ENCODE results near the gene LRRC1. TPM values are rescaled to one million over a fixed set of nuclear protein-coding genes. Genes with fewer than 3 reads are reported as not detected.

The LRRC1 gene
- polyA plus RNA-seq, 1 donor (not counting 4 experiments of a cell fraction or from before 2014, with no cell fraction given), result 19.7 TPM

DNA sequence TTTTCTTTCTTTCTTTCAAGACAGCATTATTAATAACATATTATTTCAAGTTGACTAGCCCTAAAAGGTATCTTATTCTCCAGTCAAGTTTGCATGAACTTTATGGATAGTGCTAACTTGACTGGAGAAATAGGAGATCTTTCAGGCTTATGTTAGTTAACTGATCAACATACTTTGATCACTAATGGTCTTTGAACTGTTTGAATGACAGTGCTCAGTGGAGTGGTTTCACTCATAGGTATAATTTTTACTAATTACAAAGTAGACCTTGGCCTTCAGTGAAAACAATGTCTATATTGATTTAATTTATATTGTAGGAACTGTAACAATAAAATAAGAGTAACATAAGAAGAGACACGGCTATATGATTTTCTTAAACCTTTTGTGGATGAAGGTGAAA is 8.0 kb upstream of the LRRC1 start:
- TF ChIP-seq EZH2 (IDR thresholded peaks at IDR 0.05; ENCODE audit: low read length) (no peak), CTCF (optimal IDR thresholded peaks at IDR 0.05 in 1 of 3, IDR thresholded peaks at IDR 0.05 in 1 of 3, conservative IDR thresholded peaks at IDR 0.05 in 1 of 3; ENCODE audit: extremely low read depth in 1 of 3, insufficient read depth in 2 of 3, low read length in 3 of 3) (no peak)
- no peak for FAIRE-seq
- dilution Hi-C loops (cut with MboI; ENCODE audit: extremely low pct_ligation_motif_present, low sequenced_read_pairs), result no loop called here
- no peak overlapping the region for H3K4me2 ChIP-seq (ENCODE audit: control insufficient read depth, extremely low read depth, insufficient read depth, low read depth, low read length)
- DNase-seq (ENCODE audit: low read depth, low spot score), result no peak
- H3K79me2 ChIP-seq (ENCODE audit: control insufficient read depth, insufficient read depth, low read length), result peaks cover 1% of the 10 kb centered on the region
- no peak overlapping the region for H3K27ac ChIP-seq (ENCODE audit: control insufficient read depth, insufficient read depth, low read length)
- no peak overlapping the region for H2AFZ ChIP-seq (ENCODE audit: control insufficient read depth, low read length)
- no peak overlapping the region for H3K9ac ChIP-seq (ENCODE audit: control insufficient read depth, extremely low read depth, insufficient read depth, low read length)
- no peaks in the 10 kb centered on the region for H4K20me1 ChIP-seq (ENCODE audit: control insufficient read depth, extremely low read depth, insufficient read depth, low read length)
- peaks cover 2% of the 10 kb centered on the region for H3K4me1 ChIP-seq (ENCODE audit: control insufficient read depth, extremely low read depth, insufficient read depth, low read length)
- no peaks in the 10 kb centered on the region for H3K9me1 ChIP-seq (ENCODE audit: control insufficient read depth, extremely low read depth, insufficient read depth, low read length)
- H3K9me3 ChIP-seq (ENCODE audit: control insufficient read depth, low read depth, low read length), result no peaks in the 10 kb centered on the region
- H3K4me3 ChIP-seq (ENCODE audit: control insufficient read depth in 2 of 3, extremely low read depth in 1 of 3, insufficient read depth in 2 of 3, low read depth in 1 of 3, low read length in 3 of 3), result no peak overlapping the region
- H3K27me3 ChIP-seq (ENCODE audit: control insufficient read depth, extremely low read depth, insufficient read depth, low read length), result no peaks in the 10 kb centered on the region
- H3K36me3 ChIP-seq (ENCODE audit: control insufficient read depth in 2 of 2, extremely low read depth in 1 of 2, insufficient read depth in 2 of 2, low read length in 2 of 2), result no peaks in the 10 kb centered on the region

- H3K9me3 ChIP-seq (ENCODE audit: control insufficient read depth, low read depth, low read length), result no peaks in the 10 kb centered on the region
- H3K9me1 ChIP-seq (ENCODE audit: control insufficient read depth, extremely low read depth, insufficient read depth, low read length), result no peaks in the 10 kb centered on the region
- no peaks in the 10 kb centered on the region for H4K20me1 ChIP-seq (ENCODE audit: control insufficient read depth, extremely low read depth, insufficient read depth, low read length)
- dilution Hi-C loops (cut with MboI; ENCODE audit: extremely low pct_ligation_motif_present, low sequenced_read_pairs), result no loop called here
- no peak overlapping the region for H3K9ac ChIP-seq (ENCODE audit: control insufficient read depth, extremely low read depth, insufficient read depth, low read length)
- TF ChIP-seq EZH2 (IDR thresholded peaks at IDR 0.05; ENCODE audit: low read length) (no peak), CTCF (optimal IDR thresholded peaks at IDR 0.05 in 1 of 3, IDR thresholded peaks at IDR 0.05 in 1 of 3, conservative IDR thresholded peaks at IDR 0.05 in 1 of 3; ENCODE audit: extremely low read depth in 1 of 3, insufficient read depth in 2 of 3, low read length in 3 of 3) (no peak)
- no peak overlapping the region for H3K4me3 ChIP-seq (ENCODE audit: control insufficient read depth in 2 of 3, extremely low read depth in 1 of 3, insufficient read depth in 2 of 3, low read depth in 1 of 3, low read length in 3 of 3)
- no peak overlapping the region for H3K4me2 ChIP-seq (ENCODE audit: control insufficient read depth, extremely low read depth, insufficient read depth, low read depth, low read length)
- H3K4me1 ChIP-seq (ENCODE audit: control insufficient read depth, extremely low read depth, insufficient read depth, low read length), result peaks cover 12% of the 10 kb centered on the region
- no peaks in the 10 kb centered on the region for H3K36me3 ChIP-seq (ENCODE audit: control insufficient read depth in 2 of 2, extremely low read depth in 1 of 2, insufficient read depth in 2 of 2, low read length in 2 of 2)
- no peak overlapping the region for H3K27ac ChIP-seq (ENCODE audit: control insufficient read depth, insufficient read depth, low read length)
- FAIRE-seq, result peak; percentile 36
- no peaks in the 10 kb centered on the region for H3K27me3 ChIP-seq (ENCODE audit: control insufficient read depth, extremely low read depth, insufficient read depth, low read length)
- H3K79me2 ChIP-seq (ENCODE audit: control insufficient read depth, insufficient read depth, low read length), result peaks cover 14% of the 10 kb centered on the region
- DNase-seq (ENCODE audit: low read depth, low spot score), result no peak
- no peak overlapping the region for H2AFZ ChIP-seq (ENCODE audit: control insufficient read depth, low read length)
Observed at GRCh38 chr6:53790886-53791285, 3.9 kb upstream of the LRRC1 start.

All from keratinocyte (primary cell).